PC-9 (cell line): ENCODE results near the gene PDE4D. TPM values are rescaled to one million over a fixed set of nuclear protein-coding genes. Genes with fewer than 3 reads are reported as not detected.

Experiments used
- BruUV-seq: library from RNA; stranded (reverse); fragments of 400-500 nt; replicated peaks from 2 replicates; lab custom pipeline; 2021; lab: Mats Ljungman, UMichigan
- CTCF ChIA-PET: fragments of 300-600 bp; sonication (Branson Sonifier 250); formaldehyde crosslinking; loops from one replicate; lab custom pipeline; 2022; ENCODE audit warnings: antibody characterized with exemption; lab: Charles Lee
- POLR2A ChIA-PET: fragments of 300-600 bp; sonication (Branson Sonifier 250); formaldehyde crosslinking; loops from one replicate; lab custom pipeline; 2022; ENCODE audit warnings: antibody characterized with exemption; ENCODE audit not compliant: unreplicated experiment; lab: Charles Lee
- DNase-seq, 2 experiments: peaks; one replicate each; pipeline versions ENCODE4 v3.0.0 to v3.0.0-alpha.2; 2015 to 2022; ENCODE audit warnings: mixed read lengths in 1 of 2
- H2AFZ ChIP-seq: fragments of 200-600 bp; sonication (generic); 2 replicates; pipeline ENCODE4 v1.8.1; 2017; ENCODE audit warnings: antibody characterized with exemption
- H3F3A ChIP-seq: fragments of 200-600 bp; sonication (generic); 2 replicates; pipeline ENCODE4 v1.8.1; 2017; ENCODE audit warnings: antibody characterized with exemption, mild to moderate bottlenecking, low read depth; ENCODE audit not compliant: insufficient read depth
- H3K27ac ChIP-seq: fragments of 200-600 bp; sonication (generic); 2 replicates; pipeline ENCODE4 v1.6.1; 2016; ENCODE audit warnings: mixed run types
- H3K27me3 ChIP-seq: fragments of 200-600 bp; sonication (generic); 2 replicates; pipeline ENCODE4 v1.6.1; 2016; ENCODE audit warnings: low read depth, mixed run types; ENCODE audit not compliant: insufficient read depth
- H3K36me3 ChIP-seq: fragments of 200-600 bp; sonication (generic); 2 replicates; pipeline ENCODE4 v1.6.1; 2016; ENCODE audit warnings: low read depth, mixed run types
- H3K4me1 ChIP-seq: fragments of 200-600 bp; sonication (generic); replicated peaks from 2 replicates; pipeline ENCODE4 v1.6.1; 2016; ENCODE audit warnings: mixed run types; ENCODE audit not compliant: insufficient read depth
- H3K4me2 ChIP-seq: fragments of 200-600 bp; sonication (generic); 2 replicates; pipeline ENCODE4 v1.6.1; 2017; ENCODE audit warnings: mixed run types
- H3K4me3 ChIP-seq: fragments of 200-600 bp; sonication (generic); 2 replicates; pipeline ENCODE4 v1.6.1; 2016; ENCODE audit warnings: mixed run types
- H3K79me2 ChIP-seq: fragments of 200-600 bp; sonication (generic); 2 replicates; pipeline ENCODE4 v1.6.1; 2017; ENCODE audit warnings: low read depth, mixed run types
- H3K9me2 ChIP-seq: fragments of 200-600 bp; sonication (generic); 2 replicates; pipeline ENCODE4 v1.8.1; 2017; ENCODE audit warnings: mild to moderate bottlenecking; ENCODE audit not compliant: insufficient read depth
- H3K9me3 ChIP-seq: fragments of 200-600 bp; sonication (generic); 2 replicates; pipeline ENCODE4 v1.8.1; 2016; ENCODE audit warnings: low read depth; ENCODE audit not compliant: insufficient read depth
- H4K20me1 ChIP-seq: fragments of 200-600 bp; sonication (generic); 2 replicates; pipeline ENCODE4 v1.8.1; 2017; ENCODE audit not compliant: insufficient read depth
- EZH2 ChIP-seq: fragments of 200-600 bp; sonication (generic); IDR thresholded peaks from 2 replicates; pipeline ENCODE4 v1.8.0; 2017; ENCODE audit warnings: antibody characterized with exemption, low read depth
- intact Hi-C: fragments of 100-400 bp; cut with micrococcal nuclease; formaldehyde crosslinking; loops from one replicate; pipeline ENCODE4 v1.10.0; 2022; ENCODE audit not compliant: unreplicated experiment
- total RNA-seq: library from RNA; stranded (reverse); gene quantifications from 2 replicates; pipeline ENCODE4 v1.2.3, GENCODE V29; 2021
- TF ChIP-seq, protein P1 (sequence below): fragments of 200-600 bp; sonication (generic); conservative IDR thresholded peaks from 2 replicates; pipeline ENCODE4 v1.6.1; 2017; ENCODE audit warnings: mixed run types, antibody characterized with exemption, mild to moderate bottlenecking, moderate library complexity

Gene PDE4D
- total RNA-seq, 1 experiment from 2014 or later = 9.8 TPM

DNA sequence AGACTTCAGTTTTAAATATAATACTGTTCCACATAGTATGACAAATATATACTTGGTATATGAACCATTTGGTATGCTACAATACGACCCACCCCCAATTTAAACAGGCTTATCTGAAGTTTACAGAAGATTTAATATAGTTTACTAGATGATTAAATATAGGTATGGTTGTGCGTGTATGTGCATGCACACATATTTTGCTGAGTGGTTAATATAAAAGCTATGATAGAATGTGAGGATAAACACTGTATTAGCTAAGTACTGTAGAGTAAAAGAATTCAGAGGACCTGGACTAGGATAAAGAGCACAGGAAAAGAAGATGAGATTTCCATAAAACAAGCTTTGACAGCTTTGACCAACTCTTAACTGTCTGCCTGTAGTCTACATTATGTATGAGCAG is 356.7 kb downstream of the PDE4D start:
- no peak overlapping the region for H2AFZ ChIP-seq
- no peak for DNase-seq
- POLR2A ChIA-PET = no interaction called here
- CTCF ChIA-PET = interaction anchor here (0.7 kb wide), 1 partner anchor 124 kb away, joined by 6 read pairs; no protein-coding TSS in a partner anchor
- H3F3A ChIP-seq = no peaks in the 10 kb centered on the region
- H3K9me2 ChIP-seq = no peaks in the 10 kb centered on the region
- peaks cover 8% of the 10 kb centered on the region; the same call in 1 of the 2 replicates for H3K4me1 ChIP-seq
- no peaks in the 10 kb centered on the region for H3K36me3 ChIP-seq
- H3K79me2 ChIP-seq = no peaks in the 10 kb centered on the region
- H4K20me1 ChIP-seq = no peaks in the 10 kb centered on the region
- intact Hi-C loops = no loop called here
- BruUV-seq = no TSS peak
- TF ChIP-seq EZH2 = no peak
- TF ChIP-seq, protein P1, sequence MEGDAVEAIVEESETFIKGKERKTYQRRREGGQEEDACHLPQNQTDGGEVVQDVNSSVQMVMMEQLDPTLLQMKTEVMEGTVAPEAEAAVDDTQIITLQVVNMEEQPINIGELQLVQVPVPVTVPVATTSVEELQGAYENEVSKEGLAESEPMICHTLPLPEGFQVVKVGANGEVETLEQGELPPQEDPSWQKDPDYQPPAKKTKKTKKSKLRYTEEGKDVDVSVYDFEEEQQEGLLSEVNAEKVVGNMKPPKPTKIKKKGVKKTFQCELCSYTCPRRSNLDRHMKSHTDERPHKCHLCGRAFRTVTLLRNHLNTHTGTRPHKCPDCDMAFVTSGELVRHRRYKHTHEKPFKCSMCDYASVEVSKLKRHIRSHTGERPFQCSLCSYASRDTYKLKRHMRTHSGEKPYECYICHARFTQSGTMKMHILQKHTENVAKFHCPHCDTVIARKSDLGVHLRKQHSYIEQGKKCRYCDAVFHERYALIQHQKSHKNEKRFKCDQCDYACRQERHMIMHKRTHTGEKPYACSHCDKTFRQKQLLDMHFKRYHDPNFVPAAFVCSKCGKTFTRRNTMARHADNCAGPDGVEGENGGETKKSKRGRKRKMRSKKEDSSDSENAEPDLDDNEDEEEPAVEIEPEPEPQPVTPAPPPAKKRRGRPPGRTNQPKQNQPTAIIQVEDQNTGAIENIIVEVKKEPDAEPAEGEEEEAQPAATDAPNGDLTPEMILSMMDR = no peak
- H3K9me3 ChIP-seq = no peaks in the 10 kb centered on the region
- no peak overlapping the region for H3K27ac ChIP-seq
- H3K27me3 ChIP-seq = no peaks in the 10 kb centered on the region
- no peak overlapping the region for H3K4me2 ChIP-seq
- H3K4me3 ChIP-seq = no peak overlapping the region

DNA sequence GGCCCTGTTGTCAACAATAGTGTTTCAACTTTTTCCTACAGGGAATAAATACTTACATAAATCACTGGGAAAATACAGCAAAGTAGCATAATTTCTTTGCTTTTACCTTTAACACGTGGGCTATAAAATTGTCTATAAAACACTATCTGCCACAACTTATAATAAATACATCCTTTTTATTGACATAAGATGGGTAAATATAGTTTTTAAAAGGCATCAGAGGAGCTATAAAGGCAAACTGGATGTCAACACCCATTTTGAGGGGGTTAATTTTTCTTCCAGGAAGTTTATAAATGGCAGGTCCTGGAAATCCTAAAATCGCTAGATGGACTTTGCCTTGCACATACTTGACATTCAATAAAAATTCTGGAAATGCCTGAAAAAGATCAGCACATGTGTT is 358.0 kb downstream of the PDE4D start:
- no peaks in the 10 kb centered on the region for H4K20me1 ChIP-seq
- H3K4me1 ChIP-seq = no peaks in the 10 kb centered on the region
- no peaks in the 10 kb centered on the region for H3K9me3 ChIP-seq
- H3K4me2 ChIP-seq = no peak overlapping the region
- no peaks in the 10 kb centered on the region for H3F3A ChIP-seq
- no peaks in the 10 kb centered on the region for H3K79me2 ChIP-seq
- H3K27me3 ChIP-seq = no peaks in the 10 kb centered on the region
- no TSS peak for BruUV-seq
- H3K4me3 ChIP-seq = no peak overlapping the region
- DNase-seq = no peak
- no peaks in the 10 kb centered on the region for H3K9me2 ChIP-seq
- no peak overlapping the region for H2AFZ ChIP-seq
- intact Hi-C loops = no loop called here
- TF ChIP-seq, protein P1 = no peak
- TF ChIP-seq EZH2 = no peak
- no peaks in the 10 kb centered on the region for H3K36me3 ChIP-seq
- POLR2A ChIA-PET = no interaction called here
- H3K27ac ChIP-seq = no peak overlapping the region
- CTCF ChIA-PET = no interaction called here

DNA sequence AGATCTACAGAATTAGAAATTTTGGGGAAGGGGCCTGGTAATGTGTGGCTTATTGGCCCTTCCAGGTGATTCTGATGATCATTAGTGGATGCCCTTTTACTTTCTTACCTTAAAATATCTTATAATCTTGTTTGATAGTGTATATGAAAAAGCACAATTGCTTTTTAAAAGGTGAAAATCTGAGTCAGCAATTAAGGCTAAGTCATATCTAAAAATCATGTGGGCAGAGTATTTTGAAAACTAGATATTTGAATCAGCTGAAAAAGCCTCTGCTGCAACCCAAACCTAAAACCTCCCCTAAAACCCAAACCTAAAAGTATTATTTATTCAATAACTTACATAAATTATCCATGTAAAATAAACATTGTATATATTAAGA is 359.8 kb downstream of the PDE4D start:
- no peaks in the 10 kb centered on the region for H3K4me1 ChIP-seq
- no peak overlapping the region for H3K27ac ChIP-seq
- H3K4me2 ChIP-seq = no peak overlapping the region
- ChIA-PET POLR2A (no interaction called here), CTCF (no interaction called here)
- H3F3A ChIP-seq = no peaks in the 10 kb centered on the region
- no peaks in the 10 kb centered on the region for H4K20me1 ChIP-seq
- no peaks in the 10 kb centered on the region for H3K27me3 ChIP-seq
- no peaks in the 10 kb centered on the region for H3K36me3 ChIP-seq
- no peaks in the 10 kb centered on the region for H3K9me2 ChIP-seq
- TF ChIP-seq, protein P1 = no peak
- TF ChIP-seq EZH2 = no peak
- no TSS peak for BruUV-seq
- DNase-seq = no peak
- H3K4me3 ChIP-seq = no peak overlapping the region
- intact Hi-C loops = no loop called here
- no peaks in the 10 kb centered on the region for H3K79me2 ChIP-seq
- no peaks in the 10 kb centered on the region; the same call in 1 of the 2 replicates for H3K9me3 ChIP-seq
- H2AFZ ChIP-seq = no peak overlapping the region
